Caki2 (cell line): Measurements from ENCODE around the gene PSG6. TPM values are rescaled to one million over a fixed set of nuclear protein-coding genes. Genes with fewer than 3 reads are reported as not detected.
"Not testable (repeated sequence)": the region's sequence is repeated elsewhere in the genome, so short reads cannot be mapped to it uniquely, and the experiment has no call there.

Experiments used
- DNase-seq: peaks from one replicate; pipeline ENCODE4 v3.0.0-alpha.2; 2015; ENCODE audit warnings: low read depth
- in situ Hi-C: cut with HindIII; loops from 2 replicates; pipeline ENCODE4 v1.10.0; 2016; ENCODE audit warnings: low sequenced_read_pairs, low pct_unique_long_range_greater_than_20kb, mixed read lengths
- total RNA-seq: library from RNA; depleted of rRNA; stranded (reverse); fragments of >200 nt; shearing (Covaris generic); gene quantifications from 2 replicates; pipeline ENCODE4 v1.2.3, GENCODE V29; 2014; ENCODE audit warnings: low replicate concordance

The PSG6 gene
- total RNA-seq, 1 experiment from 2014 or later: not detected

- DNase-seq, in situ Hi-C loops: not testable (repeated sequence)
Observed at GRCh38 chr19:42916931-42917330, 763 bp downstream of the PSG6 start.

GRCh38 chr19:42913516-42913915 is 4.2 kb downstream of the PSG6 start:
- in situ Hi-C loops, DNase-seq: not testable (repeated sequence)

DNA sequence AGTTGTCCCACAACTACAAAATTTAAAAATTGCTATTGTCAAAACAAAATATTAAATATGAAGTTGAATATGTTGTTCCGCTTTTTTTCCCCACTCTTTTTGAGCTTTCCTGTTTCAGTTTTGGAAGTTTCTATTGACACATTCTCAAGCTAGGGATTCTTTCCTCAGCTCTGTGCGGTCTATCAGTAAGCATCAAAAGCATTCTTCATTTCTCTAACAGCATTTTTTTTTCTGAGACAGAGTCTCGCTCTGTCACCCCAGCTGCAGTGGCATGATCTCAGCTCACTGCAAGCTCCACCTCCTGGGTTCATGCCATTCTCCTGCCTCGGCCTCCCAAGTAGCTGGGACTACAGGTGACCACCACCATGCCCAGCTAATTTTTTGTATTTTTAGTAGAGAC is 4.8 kb downstream of the PSG6 start:
- in situ Hi-C loops, DNase-seq: not testable (repeated sequence)

- DNase-seq, in situ Hi-C loops: not testable (repeated sequence)
Observed at GRCh38 chr19:42911731-42912130, 6.0 kb downstream of the PSG6 start.

- in situ Hi-C loops, DNase-seq: not testable (repeated sequence)
Observed at GRCh38 chr19:42906162-42906561, 11.5 kb downstream of the PSG6 start.

DNA sequence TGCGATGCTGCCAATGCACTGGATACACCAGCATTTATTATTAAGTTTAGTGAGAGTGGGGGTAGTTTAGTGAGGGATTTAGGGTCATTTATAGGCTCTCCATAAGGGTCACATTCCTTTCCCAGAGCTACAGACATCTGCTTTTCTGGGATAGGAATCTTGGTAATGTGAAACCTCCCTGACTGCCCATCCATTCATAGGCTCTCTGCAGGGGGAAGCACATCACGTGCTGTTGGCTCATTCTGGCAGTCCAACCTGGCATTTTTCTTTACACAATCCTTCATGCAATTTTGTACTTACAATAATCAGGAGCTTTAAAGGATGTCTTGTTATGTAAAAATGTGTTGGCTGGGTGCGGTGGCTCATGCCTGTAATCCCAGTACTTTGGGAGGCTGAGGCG is 17.1 kb downstream of the PSG6 start:
- DNase-seq, in situ Hi-C loops: not testable (repeated sequence)

GRCh38 chr19:42899674-42900073 is 18.0 kb downstream of the PSG6 start:
- in situ Hi-C loops, DNase-seq: not testable (repeated sequence)

DNA sequence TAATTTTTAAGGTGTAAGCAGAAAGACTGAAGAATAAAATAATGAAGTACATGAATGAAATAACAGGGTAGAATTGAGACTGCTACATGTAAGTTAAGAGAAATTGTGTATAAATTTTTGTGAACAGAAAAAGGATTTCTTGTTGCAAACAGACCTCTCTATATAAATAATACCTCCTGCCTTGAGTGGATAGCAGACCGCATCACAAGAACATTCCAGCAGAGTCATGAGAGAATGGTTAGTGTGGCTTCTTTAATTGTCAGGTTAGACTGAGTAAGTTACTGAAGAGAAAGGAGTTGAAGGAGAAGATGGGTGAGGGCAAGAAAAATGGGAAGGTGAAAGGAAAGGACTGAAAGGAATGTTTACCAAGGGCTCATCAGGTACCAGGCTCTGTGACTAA is 18.6 kb downstream of the PSG6 start:
- in situ Hi-C loops, DNase-seq: not testable (repeated sequence)

DNA sequence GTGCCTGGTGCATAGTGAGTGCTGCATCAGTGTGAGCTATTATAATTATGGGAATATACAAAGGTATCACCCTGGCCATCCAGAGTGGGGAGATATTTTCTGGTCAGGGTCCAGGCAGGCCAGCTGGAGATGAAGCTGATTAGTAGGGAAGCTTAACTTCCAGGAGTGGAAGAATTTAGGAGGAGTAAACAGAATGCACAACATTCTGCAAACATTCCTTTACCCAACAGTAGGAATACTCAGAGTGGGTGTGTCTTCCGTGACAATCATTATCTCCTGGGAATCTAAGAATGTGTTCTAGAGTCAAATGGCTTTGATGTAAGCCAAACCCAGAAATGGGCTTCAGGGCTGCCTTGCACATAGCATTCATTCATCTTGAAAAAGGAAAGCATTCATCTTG is 19.0 kb downstream of the PSG6 start:
- DNase-seq, in situ Hi-C loops: not testable (repeated sequence)

GRCh38 chr19:42897729-42898128 is 20.0 kb downstream of the PSG6 start:
- DNase-seq, in situ Hi-C loops: not testable (repeated sequence)

DNA sequence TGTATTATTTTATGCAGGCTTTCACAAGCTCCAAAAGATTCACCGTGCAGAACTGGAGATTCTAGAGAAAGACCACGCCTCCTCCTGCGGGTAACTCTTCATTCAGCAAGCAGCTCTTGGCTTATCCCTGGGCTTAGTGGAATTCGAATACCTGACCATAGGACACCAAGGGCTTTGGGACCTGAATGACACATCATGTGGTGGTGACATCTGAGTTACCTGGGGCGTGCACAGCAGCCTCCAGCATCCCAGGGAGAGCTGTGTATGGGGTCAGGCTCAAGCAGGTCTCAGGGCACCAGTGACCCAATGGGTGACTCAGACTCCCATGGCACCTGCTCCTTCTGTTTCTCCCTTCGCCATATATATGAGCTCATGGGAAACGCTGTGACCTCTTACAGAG is 27.2 kb downstream of the PSG6 start:
- in situ Hi-C loops, DNase-seq: not testable (repeated sequence)

DNA sequence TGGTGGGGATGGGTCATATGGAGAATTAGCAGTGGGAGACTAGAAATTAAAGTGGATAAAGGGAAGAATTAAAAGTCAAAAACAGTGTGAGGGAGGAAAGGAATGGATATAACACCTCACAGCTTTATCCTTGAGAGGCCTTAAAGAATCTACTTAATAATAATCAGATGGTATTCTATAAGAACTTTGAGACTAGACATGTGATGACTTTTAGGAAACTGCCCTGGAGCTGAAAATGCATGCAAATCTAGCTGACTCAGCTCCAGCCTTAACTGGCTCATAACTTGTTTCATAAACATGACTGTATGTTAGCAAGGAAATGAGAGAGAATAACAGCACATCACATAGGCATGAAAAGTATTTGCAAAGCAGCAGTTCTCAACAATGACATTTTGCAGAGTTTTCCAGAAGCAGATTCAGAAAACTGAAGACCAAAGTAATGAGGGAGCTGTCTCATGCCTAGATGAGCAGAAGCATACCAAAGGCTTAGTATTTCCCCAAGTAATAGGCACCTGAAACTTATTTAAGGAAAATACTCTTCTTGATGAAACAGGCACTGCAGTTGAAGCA is 29.7 kb downstream of the PSG6 start:
- in situ Hi-C loops, DNase-seq: not testable (repeated sequence)

DNA sequence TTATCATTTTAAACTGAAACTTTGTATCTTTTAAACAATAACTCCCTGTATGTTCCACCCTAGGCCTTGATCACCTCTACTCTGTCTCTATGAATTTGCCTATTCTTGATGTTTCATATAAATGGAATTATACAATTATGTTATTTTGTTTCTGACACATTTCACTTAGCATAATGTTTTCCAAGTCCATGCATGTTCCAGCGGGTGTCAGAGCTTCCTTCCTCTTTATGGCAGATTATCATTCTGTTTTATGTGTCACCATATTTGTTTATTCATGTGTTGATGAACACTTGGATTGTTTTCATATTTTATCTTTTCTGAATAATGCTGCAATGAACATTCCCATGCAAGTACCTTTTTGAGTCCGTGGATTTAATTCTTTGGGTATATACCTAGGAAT is 35.0 kb downstream of the PSG6 start:
- DNase-seq, in situ Hi-C loops: not testable (repeated sequence)

- DNase-seq, in situ Hi-C loops: not testable (repeated sequence)
Observed at GRCh38 chr19:42882010-42882409, 35.7 kb downstream of the PSG6 start.

- DNase-seq, in situ Hi-C loops: not testable (repeated sequence)
Observed at GRCh38 chr19:42881279-42881678, 36.4 kb downstream of the PSG6 start.

- in situ Hi-C loops, DNase-seq: not testable (repeated sequence)
Observed at GRCh38 chr19:42880621-42881020, 37.1 kb downstream of the PSG6 start.

GRCh38 chr19:42879613-42880012 is 38.1 kb downstream of the PSG6 start, which contains the start of gene PSG1:
TSS of gene PSG1 (minus strand) at chr19:42879713. CDS start at chr19:42879581, 132 bp downstream.
- in situ Hi-C loops: no loop called here
- DNase-seq: no peak

DNA sequence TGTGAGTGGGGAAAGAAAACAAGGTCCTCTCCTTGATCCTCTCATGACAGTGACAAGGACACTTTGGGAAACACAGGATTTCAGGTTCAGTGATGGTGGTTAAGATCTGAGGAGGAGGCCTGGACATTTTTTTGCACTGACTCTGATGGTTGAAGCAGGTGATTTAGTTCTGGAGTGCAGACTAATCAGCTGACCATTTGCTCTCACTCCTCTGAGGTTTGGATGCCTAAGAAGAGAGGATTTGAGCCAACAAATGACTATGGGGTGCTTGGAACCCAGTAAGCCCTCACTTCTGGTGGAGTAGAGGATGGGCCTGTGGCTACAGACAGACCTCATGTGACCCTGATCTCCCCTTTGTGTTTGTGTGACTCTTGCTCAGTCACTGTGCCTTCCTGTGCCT is 41.1 kb downstream of the PSG6 start:
- DNase-seq, in situ Hi-C loops: not testable (repeated sequence)

GRCh38 chr19:42875881-42876280 is 41.8 kb downstream of the PSG6 start:
- in situ Hi-C loops, DNase-seq: not testable (repeated sequence)
